ENCODE results near the gene LSAMP. TPM values are rescaled to one million over a fixed set of nuclear protein-coding genes. Genes with fewer than 3 reads are reported as not detected.

LSAMP gene
- total RNA-seq, 4 donors from 2014 or later, result 4.3 to 5.2 (median 5.0) TPM

- Histone ChIP-seq H3K27me3 (no peaks in the 10 kb centered on the region), H3K9me3 (no peaks in the 10 kb centered on the region), H3K36me3 (no peaks in the 10 kb centered on the region), H3K4me1 (peaks cover 3% of the 10 kb centered on the region), H3K4me3 (no peak overlapping the region), H3K27ac (no peak overlapping the region)
- WGBS, result 58% methylated on average over 2 of the region's 2 CpGs
- TF ChIP-seq CTCF (IDR thresholded peaks at IDR 0.05), result no peak
- TF ChIP-seq EP300 (IDR thresholded peaks at IDR 0.05), result no peak
- TF ChIP-seq POLR2A (IDR thresholded peaks at IDR 0.05), result no peak
- no peak for TF ChIP-seq POLR2AphosphoS5 (IDR thresholded peaks at IDR 0.05)
- no peak for DNase-seq (ENCODE audit: low spot score in 2 of 2)
Measured at GRCh38 chr3:115825046-115825445, 620.2 kb downstream of the LSAMP start.

GRCh38 chr3:115823083-115823482 lies 622.2 kb downstream of the LSAMP start:
- WGBS, result 84% methylated on average over 2 of the region's 2 CpGs
- no peaks in the 10 kb centered on the region for H3K4me1 ChIP-seq
- H3K27me3 ChIP-seq, result no peaks in the 10 kb centered on the region
- H3K36me3 ChIP-seq, result no peaks in the 10 kb centered on the region
- no peak for DNase-seq (ENCODE audit: low spot score in 2 of 2)
- no peaks in the 10 kb centered on the region for H3K9me3 ChIP-seq
- H3K4me3 ChIP-seq, result no peak overlapping the region
- no peak for TF ChIP-seq CTCF (IDR thresholded peaks at IDR 0.05)
- TF ChIP-seq POLR2A (IDR thresholded peaks at IDR 0.05), result no peak
- no peak for TF ChIP-seq EP300 (IDR thresholded peaks at IDR 0.05)
- no peak for TF ChIP-seq POLR2AphosphoS5 (IDR thresholded peaks at IDR 0.05)
- no peak overlapping the region for H3K27ac ChIP-seq

- 85% methylated on average over 3 of the region's 3 CpGs for WGBS
- TF ChIP-seq CTCF (IDR thresholded peaks at IDR 0.05) (no peak), POLR2AphosphoS5 (IDR thresholded peaks at IDR 0.05) (no peak), EP300 (IDR thresholded peaks at IDR 0.05) (no peak), POLR2A (IDR thresholded peaks at IDR 0.05) (no peak)
- H3K4me3 ChIP-seq, result no peak overlapping the region
Measured at GRCh38 chr3:115822579-115822978, 622.7 kb downstream of the LSAMP start.

GRCh38 chr3:115819785-115820384 lies 625.4 kb downstream of the LSAMP start:
- Histone ChIP-seq H3K4me1 (no peaks in the 10 kb centered on the region), H3K4me3 (no peak overlapping the region), H3K36me3 (no peaks in the 10 kb centered on the region), H3K27me3 (no peaks in the 10 kb centered on the region), H3K9me3 (no peaks in the 10 kb centered on the region), H3K27ac (no peak overlapping the region)
- WGBS, result 55% methylated on average over 6 of the region's 6 CpGs
- TF ChIP-seq CTCF (IDR thresholded peaks at IDR 0.05) (peak; percentile 93 to 94), POLR2A (IDR thresholded peaks at IDR 0.05) (no peak)
- no peak for DNase-seq (ENCODE audit: low spot score in 2 of 2)

More at GRCh38 chr3:115822579-115822978, 622.7 kb downstream of the LSAMP start:
- Histone ChIP-seq H3K4me1 (no peaks in the 10 kb centered on the region), H3K27ac (no peak overlapping the region), H3K9me3 (no peaks in the 10 kb centered on the region), H3K36me3 (no peaks in the 10 kb centered on the region), H3K27me3 (no peaks in the 10 kb centered on the region)
- no peak for DNase-seq (ENCODE audit: low spot score in 2 of 2)

GRCh38 chr3:115814778-115815380 lies 630.4 kb downstream of the LSAMP start:
- Histone ChIP-seq H3K27me3 (no peaks in the 10 kb centered on the region), H3K4me3 (no peak overlapping the region), H3K27ac (no peak overlapping the region), H3K9me3 (no peaks in the 10 kb centered on the region), H3K4me1 (peaks cover 2% of the 10 kb centered on the region), H3K36me3 (no peaks in the 10 kb centered on the region)
- WGBS, result 18% methylated on average over 8 of the region's 8 CpGs
- DNase-seq (ENCODE audit: low spot score in 2 of 2), result peak; percentile 81 to 86
- TF ChIP-seq CTCF (IDR thresholded peaks at IDR 0.05) (peak; percentile 84 to 88), POLR2AphosphoS5 (IDR thresholded peaks at IDR 0.05) (no peak), EP300 (IDR thresholded peaks at IDR 0.05) (no peak), POLR2A (IDR thresholded peaks at IDR 0.05) (no peak)
